GM21528 (cell line): ENCODE data around the gene MAPK12.

Source experiments
- ATAC-seq: cut with Tn5 transposase; IDR thresholded peaks from one replicate; pipeline ENCODE4 v1.9.1; 2021; ENCODE audit warnings: mild to moderate bottlenecking, moderate library complexity; ENCODE audit not compliant: unreplicated experiment, low FRiP score

MAPK12 gene

GRCh38 chr22:50269573-50269969 lies 8.1 kb upstream of the MAPK12 start:
- no peak for ATAC-seq

- no peak for ATAC-seq
Measured at GRCh38 chr22:50268655-50269113, 7.2 kb upstream of the MAPK12 start.

- no peak for ATAC-seq
Measured at GRCh38 chr22:50267591-50268390, 6.3 kb upstream of the MAPK12 start.

GRCh38 chr22:50266994-50267393 lies 5.5 kb upstream of the MAPK12 start:
- ATAC-seq, result no peak

GRCh38 chr22:50264946-50265669 lies 3.6 kb upstream of the MAPK12 start:
- no peak for ATAC-seq

- no peak for ATAC-seq
Measured at GRCh38 chr22:50264104-50264745, 2.7 kb upstream of the MAPK12 start.

GRCh38 chr22:50262973-50263617 lies 1.6 kb upstream of the MAPK12 start:
- no peak for ATAC-seq

- no peak for ATAC-seq
Measured at GRCh38 chr22:50262460-50262911, 1.0 kb upstream of the MAPK12 start.

GRCh38 chr22:50260801-50261614 lies 475 bp downstream of the MAPK12 start:
- ATAC-seq, result no peak

GRCh38 chr22:50260434-50260800 lies 1.1 kb downstream of the MAPK12 start:
- no peak for ATAC-seq

GRCh38 chr22:50259302-50259701 lies 2.2 kb downstream of the MAPK12 start:
- ATAC-seq, result no peak

- no peak for ATAC-seq
Measured at GRCh38 chr22:50258361-50259292, 2.9 kb downstream of the MAPK12 start.

- no peak for ATAC-seq
Measured at GRCh38 chr22:50257451-50258360, 3.8 kb downstream of the MAPK12 start.

GRCh38 chr22:50257041-50257440 lies 4.4 kb downstream of the MAPK12 start:
- no peak for ATAC-seq

GRCh38 chr22:50256258-50256862 lies 5.1 kb downstream of the MAPK12 start:
- ATAC-seq, result no peak

- no peak for ATAC-seq
Measured at GRCh38 chr22:50255607-50256006, 5.9 kb downstream of the MAPK12 start.

GRCh38 chr22:50255099-50255498 lies 6.4 kb downstream of the MAPK12 start:
- no peak for ATAC-seq
